Lower leg skin (tissue), 3 donors: ENCODE data around the gene PCDHGC4.

Experiments
- CTCF ChIP-seq, 3 donors: fragments of 450-650 bp; IDR thresholded peaks; one replicate each; pipeline ENCODE4 v1.5.1; 2016; ENCODE audit warnings: antibody characterized with exemption in 3 of 3, mild to moderate bottlenecking in 3 of 3, moderate library complexity in 2 of 3
- POLR2A ChIP-seq, 2 donors: fragments of 450-650 bp; IDR thresholded peaks; one replicate each; pipeline ENCODE4 v1.6.1; 2016 to 2017; ENCODE audit warnings: antibody characterized with exemption in 2 of 2, mild to moderate bottlenecking in 1 of 2, moderate library complexity in 1 of 2

- TF ChIP-seq CTCF (IDR thresholded peaks at IDR 0.05): no peak
- TF ChIP-seq POLR2A (IDR thresholded peaks at IDR 0.05): no peak
Observed at GRCh38 chr5:141517880-141518617, 33.2 kb downstream of the PCDHGC4 start.
